ENCODE measurements around the gene PDSS2.

Gene PDSS2

GRCh38 chr6:107337191-107337741, 122.1 kb downstream of the PDSS2 start:
- Histone ChIP-seq H3K9me3 (ENCODE audit: insufficient read depth, low read depth, low read length) (no peaks in the 10 kb centered on the region), H3K4me1 (ENCODE audit: insufficient read depth, low read length, poor library complexity, severe bottlenecking) (peaks cover 40% of the 10 kb centered on the region), H2AFZ (ENCODE audit: low read length) (no peak overlapping the region), H3F3A (ENCODE audit: low read depth) (no peaks in the 10 kb centered on the region), H3K9me2 (replicated peaks; ENCODE audit: low read depth, low read length) (no peaks in the 10 kb centered on the region), H3K4me3 (ENCODE audit: low read length, poor library complexity, severe bottlenecking) (no peak overlapping the region), H3K79me2 (ENCODE audit: insufficient read depth, low read length) (no peaks in the 10 kb centered on the region), H3K4me2 (ENCODE audit: low read depth, low read length, poor library complexity, severe bottlenecking) (peak overlapping the region; percentile 7), H3K9ac (ENCODE audit: low read depth, low read length, poor library complexity, severe bottlenecking) (peak overlapping the region; percentile 10), H3K27me3 (ENCODE audit: insufficient read depth, low read length, poor library complexity, severe bottlenecking) (no peaks in the 10 kb centered on the region), H4K20me1 (ENCODE audit: insufficient read depth, low read length, poor library complexity, severe bottlenecking) (no peaks in the 10 kb centered on the region), H3K36me3 (ENCODE audit: insufficient read depth, low read length) (no peaks in the 10 kb centered on the region)
- no peak for TF ChIP-seq CTCF (conservative IDR thresholded peaks at IDR 0.05; ENCODE audit: low read length)
- no peak for TF ChIP-seq EZH2phosphoT487 (IDR thresholded peaks at IDR 0.05; ENCODE audit: borderline replicate concordance)

DNA sequence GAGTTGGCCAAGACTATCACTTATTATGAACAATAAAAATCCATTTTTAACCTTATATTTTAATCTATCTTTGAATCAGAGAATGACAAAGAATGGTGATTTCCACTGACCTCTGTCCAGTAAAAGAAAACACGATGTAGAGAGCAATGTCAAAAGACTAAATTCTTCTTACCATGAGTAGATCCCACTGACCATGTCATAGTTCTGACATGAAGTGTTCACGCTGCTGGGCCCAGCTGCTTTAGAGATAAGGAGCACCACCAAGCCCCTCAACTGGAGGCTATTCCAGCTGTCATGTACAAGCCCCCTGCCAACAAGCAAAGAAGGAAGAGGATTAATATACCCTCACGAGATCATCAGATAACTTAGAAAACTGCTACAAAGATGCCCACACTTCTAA, 125.3 kb downstream of the PDSS2 start:
- Histone ChIP-seq H3K4me2 (ENCODE audit: low read depth, low read length, poor library complexity, severe bottlenecking) (no peak overlapping the region), H3K27me3 (ENCODE audit: insufficient read depth, low read length, poor library complexity, severe bottlenecking) (no peaks in the 10 kb centered on the region), H3K4me3 (ENCODE audit: low read length, poor library complexity, severe bottlenecking) (no peak overlapping the region), H3K79me2 (ENCODE audit: insufficient read depth, low read length) (no peaks in the 10 kb centered on the region), H3F3A (ENCODE audit: low read depth) (no peaks in the 10 kb centered on the region), H3K4me1 (ENCODE audit: insufficient read depth, low read length, poor library complexity, severe bottlenecking) (peaks cover 38% of the 10 kb centered on the region), H2AFZ (ENCODE audit: low read length) (no peak overlapping the region), H3K9ac (ENCODE audit: low read depth, low read length, poor library complexity, severe bottlenecking) (no peak overlapping the region), H3K36me3 (ENCODE audit: insufficient read depth, low read length) (no peaks in the 10 kb centered on the region), H3K9me3 (ENCODE audit: insufficient read depth, low read depth, low read length) (no peaks in the 10 kb centered on the region), H4K20me1 (ENCODE audit: insufficient read depth, low read length, poor library complexity, severe bottlenecking) (no peaks in the 10 kb centered on the region), H3K9me2 (replicated peaks; ENCODE audit: low read depth, low read length) (no peaks in the 10 kb centered on the region)
- TF ChIP-seq EZH2phosphoT487 (IDR thresholded peaks at IDR 0.05; ENCODE audit: borderline replicate concordance): no peak
- no peak for TF ChIP-seq CTCF (conservative IDR thresholded peaks at IDR 0.05; ENCODE audit: low read length)

DNA sequence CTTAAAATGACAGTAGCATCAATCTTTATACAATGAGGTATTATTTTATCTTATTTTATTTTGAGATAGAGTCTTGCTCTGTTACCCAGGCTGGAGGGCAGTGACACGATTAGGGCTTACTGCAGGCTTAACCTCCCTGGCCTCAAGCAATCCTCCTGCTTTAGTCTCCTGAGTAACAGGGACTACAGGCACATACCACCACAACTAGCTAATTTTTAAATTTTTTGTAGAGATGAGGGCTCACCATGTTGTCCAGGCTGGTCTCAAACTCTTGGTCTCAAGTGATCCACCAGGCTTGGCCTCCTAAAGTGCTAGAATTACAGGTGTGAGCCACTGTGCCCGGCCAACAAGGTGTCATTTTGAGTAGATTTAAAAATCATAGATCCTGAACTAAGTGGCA, 125.9 kb downstream of the PDSS2 start:
- Histone ChIP-seq H3K9me2 (replicated peaks; ENCODE audit: low read depth, low read length) (no peaks in the 10 kb centered on the region), H3K9me3 (ENCODE audit: insufficient read depth, low read depth, low read length) (no peaks in the 10 kb centered on the region), H3K79me2 (ENCODE audit: insufficient read depth, low read length) (no peaks in the 10 kb centered on the region), H2AFZ (ENCODE audit: low read length) (no peak overlapping the region), H3F3A (ENCODE audit: low read depth) (no peaks in the 10 kb centered on the region), H3K4me1 (ENCODE audit: insufficient read depth, low read length, poor library complexity, severe bottlenecking) (peaks cover 38% of the 10 kb centered on the region), H3K36me3 (ENCODE audit: insufficient read depth, low read length) (no peaks in the 10 kb centered on the region), H3K9ac (ENCODE audit: low read depth, low read length, poor library complexity, severe bottlenecking) (no peak overlapping the region), H4K20me1 (ENCODE audit: insufficient read depth, low read length, poor library complexity, severe bottlenecking) (no peaks in the 10 kb centered on the region), H3K4me2 (ENCODE audit: low read depth, low read length, poor library complexity, severe bottlenecking) (no peak overlapping the region), H3K27me3 (ENCODE audit: insufficient read depth, low read length, poor library complexity, severe bottlenecking) (no peaks in the 10 kb centered on the region), H3K4me3 (ENCODE audit: low read length, poor library complexity, severe bottlenecking) (no peak overlapping the region)
- TF ChIP-seq CTCF (conservative IDR thresholded peaks at IDR 0.05; ENCODE audit: low read length) (no peak), EZH2phosphoT487 (IDR thresholded peaks at IDR 0.05; ENCODE audit: borderline replicate concordance) (no peak)
